OCI-M2 (cell line): ENCODE data around the gene ZNF227.
"Not testable (repeated sequence)": the region's sequence is repeated elsewhere in the genome, so short reads cannot be mapped to it uniquely, and the experiment has no call there.

Experiments used
- DNase-seq: peaks from one replicate; lab custom pipeline; 2025; ENCODE audit not compliant: unreplicated experiment; lab: John Stamatoyannopoulos, UW

ZNF227 gene

DNA sequence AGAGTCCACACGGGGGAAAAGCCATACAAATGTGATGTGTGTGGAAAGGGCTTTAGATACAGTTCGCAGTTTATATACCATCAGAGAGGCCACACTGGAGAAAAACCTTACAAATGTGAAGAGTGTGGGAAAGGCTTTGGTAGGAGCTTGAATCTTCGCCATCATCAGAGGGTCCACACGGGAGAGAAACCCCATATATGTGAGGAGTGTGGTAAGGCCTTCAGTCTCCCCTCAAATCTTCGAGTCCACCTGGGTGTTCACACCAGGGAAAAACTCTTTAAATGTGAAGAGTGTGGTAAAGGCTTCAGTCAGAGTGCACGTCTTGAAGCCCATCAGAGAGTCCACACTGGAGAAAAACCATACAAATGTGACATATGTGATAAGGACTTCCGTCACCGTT, 24.1 kb downstream of the ZNF227 start:
- no peak for DNase-seq

GRCh38 chr19:44252332-44252731, 40.0 kb downstream of the ZNF227 start:
- not testable (repeated sequence) for DNase-seq

- DNase-seq = not testable (repeated sequence)
These were observed 41.1 kb downstream of the ZNF227 start for GRCh38 chr19:44253392-44253791.

DNA sequence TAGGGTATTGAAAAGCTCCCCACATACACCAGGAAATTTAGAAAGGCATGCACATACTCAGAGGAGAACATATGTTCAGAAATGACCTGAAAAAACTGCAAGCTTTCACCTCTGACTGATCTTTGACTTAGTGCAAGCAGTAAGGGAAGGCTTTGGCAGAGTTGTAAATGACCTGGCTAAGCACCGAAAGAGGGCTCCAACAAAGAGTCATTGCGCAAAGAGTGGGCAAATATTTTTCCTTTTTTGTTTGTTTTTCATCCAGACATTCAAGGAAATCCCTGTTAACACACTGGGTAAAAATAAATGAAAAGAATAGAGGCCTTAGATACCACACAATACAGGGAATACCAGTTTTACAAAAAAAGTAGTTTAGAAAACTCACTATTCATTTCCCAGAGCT, 42.2 kb downstream of the ZNF227 start:
- no peak for DNase-seq

- no peak for DNase-seq
These were observed 43.5 kb downstream of the ZNF227 start for GRCh38 chr19:44255705-44256411.

- DNase-seq = no peak
These were observed 45.8 kb downstream of the ZNF227 start for GRCh38 chr19:44258136-44258535.

GRCh38 chr19:44258835-44259413, 46.6 kb downstream of the ZNF227 start:
- DNase-seq = no peak

DNA sequence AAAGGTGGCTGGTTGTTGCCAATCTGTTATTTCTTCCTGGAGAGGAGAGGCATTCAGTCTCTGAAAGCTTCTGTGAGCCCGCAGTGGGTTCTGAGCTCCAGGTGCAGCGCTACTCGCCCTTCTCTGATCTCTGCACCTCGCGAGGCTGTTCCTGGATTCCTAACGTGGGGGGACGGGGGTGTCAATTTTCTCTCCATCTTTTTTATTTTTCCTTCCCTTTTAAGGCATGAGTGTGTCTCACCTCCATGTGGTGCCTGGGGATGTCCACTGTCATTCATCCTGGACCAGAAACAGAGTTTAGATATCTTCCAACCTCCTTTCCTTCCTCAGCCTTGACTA, 48.0 kb downstream of the ZNF227 start:
- DNase-seq = no peak

DNA sequence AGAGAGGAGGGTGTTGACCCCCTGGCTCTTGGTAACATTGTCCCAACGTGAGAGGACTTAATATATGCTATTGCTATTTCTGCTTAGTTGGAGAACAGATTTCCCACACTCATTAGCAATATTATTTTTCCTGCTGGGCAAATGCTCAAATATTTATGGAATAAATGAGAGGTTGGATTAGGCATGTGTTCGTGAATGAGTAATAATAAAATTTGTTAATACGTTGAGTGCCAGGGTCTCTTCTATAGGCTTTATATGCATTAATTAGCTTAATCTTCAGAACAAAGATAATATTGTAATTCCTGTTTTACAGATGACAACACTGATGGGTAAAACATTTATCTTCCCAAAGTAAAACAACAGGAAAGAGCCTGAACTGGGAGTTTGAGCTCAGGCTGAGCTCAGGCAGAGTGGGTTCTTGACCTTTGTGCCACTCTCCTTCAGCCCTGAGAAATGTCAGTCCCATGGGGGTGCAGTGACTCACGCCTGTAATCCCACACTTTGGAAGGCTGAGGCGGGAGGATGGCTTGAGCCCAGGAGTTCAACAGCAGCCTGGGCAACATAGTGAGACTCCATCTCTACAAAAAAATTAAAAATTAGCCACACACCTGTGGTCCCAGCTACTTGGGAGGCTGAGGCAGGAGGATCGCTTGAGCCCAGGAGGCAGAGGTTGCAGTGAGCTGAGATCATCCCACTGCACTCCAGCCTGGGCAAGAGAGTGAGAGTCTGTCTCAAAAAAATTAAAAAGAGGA, 48.5 kb downstream of the ZNF227 start:
- DNase-seq = no peak

DNA sequence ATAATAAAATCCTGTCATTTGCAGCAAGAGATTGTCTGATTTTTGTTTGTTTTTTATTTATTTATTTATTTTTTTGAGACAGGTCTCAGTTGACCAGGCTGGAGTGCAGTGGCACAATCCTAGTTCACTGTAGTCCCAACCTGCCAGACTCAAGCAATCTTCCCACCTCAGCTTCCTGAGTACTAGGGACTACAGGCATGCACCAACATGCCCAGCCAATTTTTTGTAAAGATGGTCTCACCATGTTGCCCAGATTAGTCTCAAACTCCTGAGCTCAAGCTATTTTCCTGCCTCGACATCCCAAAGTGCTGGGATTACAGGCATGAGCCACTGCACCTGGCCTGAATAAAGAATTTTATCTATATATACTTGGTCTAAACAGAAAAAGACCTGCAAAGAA, 65.0 kb downstream of the ZNF227 start:
- no peak for DNase-seq

DNA sequence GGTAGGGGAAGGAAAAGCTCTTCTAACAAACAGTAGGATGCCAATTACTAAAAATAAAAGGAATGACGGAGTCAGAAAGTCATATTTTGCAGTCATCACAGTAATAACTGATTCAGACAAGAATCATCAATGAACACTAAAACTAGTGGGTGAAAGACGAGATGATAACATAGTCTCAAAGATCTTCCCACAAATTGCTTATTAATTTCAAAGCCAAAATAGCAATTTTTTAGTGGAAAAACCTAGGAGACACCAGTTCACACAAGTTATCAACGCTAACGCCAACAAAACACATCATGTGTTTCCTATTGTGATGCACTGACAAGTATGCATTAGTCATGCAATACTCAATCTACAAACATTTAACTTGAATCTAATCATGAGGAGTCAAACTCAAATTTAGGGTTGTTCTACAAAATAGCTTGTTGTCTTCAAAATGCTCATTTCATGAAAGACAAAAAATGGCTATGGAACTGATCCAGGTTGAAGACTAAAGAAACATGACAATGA, 65.9 kb downstream of the ZNF227 start:
- DNase-seq = no peak

GRCh38 chr19:44280916-44281315, 68.6 kb downstream of the ZNF227 start:
- peak; percentile 79 for DNase-seq

GRCh38 chr19:44282846-44283245, 70.5 kb downstream of the ZNF227 start:
- no peak for DNase-seq

DNA sequence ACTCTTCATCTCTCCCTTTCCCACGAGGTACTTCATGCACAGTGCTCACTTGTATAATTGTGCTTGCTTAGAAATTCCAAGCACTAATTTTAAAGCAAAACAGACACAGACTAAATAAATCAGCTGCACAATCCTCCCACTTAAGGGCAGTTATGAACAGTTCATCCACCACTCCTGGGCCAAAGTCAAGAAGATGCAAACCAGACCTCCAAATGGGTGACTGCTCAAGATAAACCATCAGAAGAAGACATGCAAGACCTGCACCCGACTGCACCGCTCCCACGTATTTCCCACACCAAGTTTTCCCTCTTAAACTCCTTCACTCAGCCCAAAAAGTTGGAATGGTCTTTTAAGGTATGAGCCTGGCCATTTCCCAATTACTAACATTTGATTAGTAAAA, 72.6 kb downstream of the ZNF227 start:
- DNase-seq = no peak
